ENCODE results near the gene PRRC2A. TPM values are rescaled to one million over a fixed set of nuclear protein-coding genes. Genes with fewer than 3 reads are reported as not detected.

The PRRC2A gene
- total RNA-seq, 4 donors from 2014 or later: 68.8 to 138 (median 89.2) TPM

DNA sequence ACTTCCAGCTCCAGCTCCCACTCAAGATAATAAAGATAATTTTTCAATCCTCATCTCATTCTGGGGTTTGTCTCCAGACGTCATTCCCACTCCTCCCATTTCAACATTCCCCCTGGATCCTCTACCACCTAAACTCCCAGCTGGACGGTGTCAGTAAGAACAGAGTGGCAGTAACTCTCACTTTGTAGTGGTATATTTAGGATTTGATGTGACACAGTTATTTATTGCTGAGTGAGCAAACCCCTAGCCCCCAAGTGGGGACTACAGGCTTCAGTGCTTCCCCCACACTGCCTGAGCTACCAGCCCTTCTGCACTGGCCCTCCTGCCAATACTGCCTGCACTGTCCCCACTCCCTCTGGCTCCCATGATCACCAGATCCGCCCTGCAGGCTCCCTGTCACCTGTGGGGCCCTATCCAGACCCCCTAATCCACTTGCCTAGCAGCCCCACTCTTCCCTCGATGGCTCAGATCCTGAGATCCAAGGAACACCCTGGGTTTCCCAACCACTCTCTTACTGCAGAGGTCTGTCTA, 37.7 kb downstream of the PRRC2A start:
- Histone ChIP-seq H3K27ac (replicated peaks in 1 of 4) (peak overlapping the region in 1 of 4 donors; percentile 20), H3K4me3 (no peak overlapping the region), H3K9me3 (no peaks in the 10 kb centered on the region), H3K27me3 (no peaks in the 10 kb centered on the region), H3K36me3 (peaks cover 0 to 47% (median 36%) of the 10 kb centered on the region in 4 donors), H3K4me1 (peaks cover 53 to 78% (median 62%) of the 10 kb centered on the region in 4 donors)
- 73% methylated on average over 4 of the region's 4 CpGs for WGBS
- no peak for TF ChIP-seq EP300 (IDR thresholded peaks at IDR 0.05)
- TF ChIP-seq, protein P1, sequence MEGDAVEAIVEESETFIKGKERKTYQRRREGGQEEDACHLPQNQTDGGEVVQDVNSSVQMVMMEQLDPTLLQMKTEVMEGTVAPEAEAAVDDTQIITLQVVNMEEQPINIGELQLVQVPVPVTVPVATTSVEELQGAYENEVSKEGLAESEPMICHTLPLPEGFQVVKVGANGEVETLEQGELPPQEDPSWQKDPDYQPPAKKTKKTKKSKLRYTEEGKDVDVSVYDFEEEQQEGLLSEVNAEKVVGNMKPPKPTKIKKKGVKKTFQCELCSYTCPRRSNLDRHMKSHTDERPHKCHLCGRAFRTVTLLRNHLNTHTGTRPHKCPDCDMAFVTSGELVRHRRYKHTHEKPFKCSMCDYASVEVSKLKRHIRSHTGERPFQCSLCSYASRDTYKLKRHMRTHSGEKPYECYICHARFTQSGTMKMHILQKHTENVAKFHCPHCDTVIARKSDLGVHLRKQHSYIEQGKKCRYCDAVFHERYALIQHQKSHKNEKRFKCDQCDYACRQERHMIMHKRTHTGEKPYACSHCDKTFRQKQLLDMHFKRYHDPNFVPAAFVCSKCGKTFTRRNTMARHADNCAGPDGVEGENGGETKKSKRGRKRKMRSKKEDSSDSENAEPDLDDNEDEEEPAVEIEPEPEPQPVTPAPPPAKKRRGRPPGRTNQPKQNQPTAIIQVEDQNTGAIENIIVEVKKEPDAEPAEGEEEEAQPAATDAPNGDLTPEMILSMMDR (IDR thresholded peaks at IDR 0.05): no peak
- TF ChIP-seq POLR2A (IDR thresholded peaks at IDR 0.05; ENCODE audit: low read depth): no peak
- no peak for TF ChIP-seq POLR2AphosphoS5 (IDR thresholded peaks at IDR 0.05)
- DNase-seq (ENCODE audit: extremely low spot score): no peak
- intact Hi-C loops (cut with DNase I): no loop called here

DNA sequence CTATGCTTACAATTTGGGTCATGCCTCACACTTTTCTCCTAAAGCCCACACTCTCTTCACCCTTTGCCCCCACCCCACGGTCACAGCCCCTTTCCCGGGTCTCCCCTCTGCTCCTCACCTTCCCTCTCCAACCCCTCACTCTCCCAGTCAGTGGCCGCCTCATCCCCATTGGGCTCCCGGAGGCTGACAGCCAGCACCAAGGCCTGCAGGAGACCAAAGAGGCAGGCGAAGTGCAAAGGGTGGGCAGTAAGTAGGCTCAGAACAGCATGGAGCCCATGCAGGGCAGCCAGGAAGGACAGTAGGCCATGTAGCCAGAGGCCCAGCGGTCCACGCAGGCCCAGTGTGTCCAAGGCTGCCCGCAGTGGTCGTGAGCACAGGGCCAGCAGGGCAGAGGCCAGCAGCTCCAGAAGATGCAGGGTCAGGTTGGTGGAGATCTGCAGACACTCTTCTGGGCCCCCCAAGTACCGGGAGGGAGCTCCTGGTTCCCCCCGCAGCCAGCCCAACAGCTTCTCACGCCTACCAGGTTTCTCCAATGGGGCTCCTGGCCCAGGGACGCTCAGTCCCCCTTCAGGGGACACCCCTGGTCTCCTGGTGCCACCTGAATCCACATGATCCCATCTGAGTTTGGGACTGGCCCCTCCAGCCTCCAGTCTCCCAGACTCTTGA, 38.6 kb downstream of the PRRC2A start:
- DNase-seq (ENCODE audit: extremely low spot score): no peak
- H3K36me3 ChIP-seq: peaks cover 0 to 48% (median 38%) of the 10 kb centered on the region in 4 donors
- TF ChIP-seq EP300 (IDR thresholded peaks at IDR 0.05): no peak
- TF ChIP-seq POLR2AphosphoS5 (IDR thresholded peaks at IDR 0.05): no peak
- TF ChIP-seq, protein P1 (IDR thresholded peaks at IDR 0.05): no peak
- no peak for TF ChIP-seq POLR2A (IDR thresholded peaks at IDR 0.05; ENCODE audit: low read depth)
- H3K27me3 ChIP-seq: no peaks in the 10 kb centered on the region
- H3K27ac ChIP-seq (replicated peaks in 1 of 4): peak overlapping the region; percentile 84 to 99 (median 89)
- H3K4me1 ChIP-seq: peaks cover 56 to 78% (median 64%) of the 10 kb centered on the region in 4 donors
- intact Hi-C loops (cut with DNase I): no loop called here
- peak overlapping the region; percentile 68 to 91 (median 70) for H3K4me3 ChIP-seq
- H3K9me3 ChIP-seq: no peaks in the 10 kb centered on the region
- 82% methylated on average over 12 of the region's 13 CpGs for WGBS

DNA sequence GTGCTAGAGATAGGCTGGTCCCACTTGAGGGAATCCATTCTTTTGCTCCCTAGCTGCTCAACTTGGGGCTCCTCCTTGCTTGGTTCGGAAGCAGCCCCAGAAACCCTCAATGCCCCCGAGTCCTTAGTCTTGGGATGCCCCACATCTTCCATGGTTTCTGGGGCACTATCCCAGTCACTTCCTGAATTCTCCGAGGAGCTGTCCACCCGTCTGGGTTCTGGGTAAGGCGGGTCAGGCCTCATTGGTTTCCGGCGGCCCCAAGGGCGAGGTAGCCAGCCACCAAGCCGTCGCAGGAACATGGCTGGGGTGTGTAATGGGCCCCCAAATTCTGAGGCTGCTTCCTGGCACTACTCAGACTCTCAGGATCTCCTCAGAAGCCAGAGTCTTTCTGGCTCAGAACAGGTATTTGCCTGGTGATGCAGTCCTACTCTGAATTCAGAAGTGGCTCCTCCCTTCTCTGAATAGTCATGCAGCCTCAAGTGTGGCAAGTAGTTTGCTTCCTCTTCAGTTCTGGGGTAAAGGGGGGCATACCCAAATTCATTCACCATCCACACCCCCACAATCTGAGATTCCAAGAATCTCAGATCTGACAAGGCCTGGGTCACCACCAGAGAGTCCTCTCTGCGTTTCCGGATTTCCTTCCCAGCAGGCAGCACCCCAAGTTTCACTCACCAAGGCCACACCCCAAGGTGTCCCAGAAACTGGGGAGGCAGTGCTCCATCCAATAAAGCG, 39.3 kb downstream of the PRRC2A start:
- DNase-seq (ENCODE audit: extremely low spot score): no peak
- 45% methylated on average over 4 of the region's 13 CpGs for WGBS
- peaks cover 0 to 48% (median 38%) of the 10 kb centered on the region in 4 donors for H3K36me3 ChIP-seq
- no peak for TF ChIP-seq POLR2A (IDR thresholded peaks at IDR 0.05; ENCODE audit: low read depth)
- TF ChIP-seq POLR2AphosphoS5 (IDR thresholded peaks at IDR 0.05): no peak
- no peak for TF ChIP-seq EP300 (IDR thresholded peaks at IDR 0.05)
- TF ChIP-seq, protein P1 (IDR thresholded peaks at IDR 0.05): no peak
- peaks cover 60 to 83% (median 66%) of the 10 kb centered on the region in 4 donors for H3K4me1 ChIP-seq
- no peaks in the 10 kb centered on the region for H3K9me3 ChIP-seq
- peak overlapping the region; percentile 84 to 99 (median 89) for H3K27ac ChIP-seq (replicated peaks in 1 of 4)
- peak overlapping the region; percentile 68 to 91 (median 70) for H3K4me3 ChIP-seq
- H3K27me3 ChIP-seq: no peaks in the 10 kb centered on the region
- intact Hi-C loops (cut with DNase I): no loop called here

DNA sequence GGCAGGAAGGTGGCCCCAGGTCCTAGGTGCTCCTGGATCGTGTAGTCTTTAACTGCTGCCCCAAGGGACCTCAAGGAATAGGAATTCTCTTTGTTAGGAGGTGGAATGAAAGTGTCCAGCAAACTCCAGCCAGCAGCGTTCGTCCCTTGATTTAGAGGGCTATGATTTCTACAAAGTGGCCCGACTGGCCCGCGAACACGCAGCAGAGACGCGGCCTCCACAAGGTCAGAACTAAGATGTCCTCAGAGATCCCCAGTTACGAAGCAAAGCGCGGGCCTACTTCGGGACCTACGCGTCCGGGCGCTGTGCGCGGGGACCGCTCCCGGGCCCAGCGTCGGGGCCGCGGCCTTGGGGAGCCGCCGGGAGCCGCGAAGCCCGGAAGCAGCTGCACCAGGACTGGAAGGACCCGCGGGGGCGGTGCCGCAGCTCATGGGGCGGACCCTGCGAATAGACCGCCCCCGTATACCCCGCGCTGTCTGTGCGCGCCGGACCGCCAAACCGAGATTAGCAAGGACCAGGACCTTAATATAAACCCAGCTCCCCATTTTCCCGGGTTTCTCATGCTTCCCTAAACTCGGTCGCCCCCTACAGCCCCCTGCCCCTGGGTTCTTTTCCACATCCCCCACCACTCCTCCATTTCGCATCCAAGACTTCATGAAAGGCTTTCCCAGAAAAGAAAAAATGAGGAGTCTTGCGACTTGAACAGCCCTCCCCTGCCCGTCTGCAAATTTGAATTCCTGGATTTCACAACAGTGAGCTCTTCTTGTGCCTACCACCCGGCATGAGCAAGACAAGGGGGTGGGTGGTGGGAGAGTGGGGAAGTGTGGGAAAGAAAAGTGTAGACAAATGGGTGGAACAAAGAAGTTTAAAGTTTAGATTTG, 40.1 kb downstream of the PRRC2A start, which contains the start of gene C6orf47:
Gene C6orf47, minus strand, starts transcription at position 398 of the 881 bp plus-strand sequence. CDS start 831 bp downstream, outside the sequence.
- Histone ChIP-seq H3K4me3 (peak within 1 kb of the TSS; percentile 68 to 91 (median 70)), H3K9me3 (no peaks in the 10 kb centered on the region), H3K36me3 (peaks cover 0 to 45% (median 36%) of the 10 kb centered on the region in 4 donors), H3K4me1 (peaks cover 57 to 82% (median 66%) of the 10 kb centered on the region in 4 donors), H3K27ac (replicated peaks in 1 of 4) (peak within 1 kb of the TSS; percentile 84 to 99 (median 89)), H3K27me3 (no peaks in the 10 kb centered on the region)
- peak; percentile 88 to 96 for TF ChIP-seq POLR2AphosphoS5 (IDR thresholded peaks at IDR 0.05)
- TF ChIP-seq POLR2A (IDR thresholded peaks at IDR 0.05; ENCODE audit: low read depth): peak; percentile 89
- TF ChIP-seq, protein P1 (IDR thresholded peaks at IDR 0.05): no peak
- no peak for TF ChIP-seq EP300 (IDR thresholded peaks at IDR 0.05)
- WGBS: 0% methylated on average over 28 of the region's 52 CpGs
- intact Hi-C loops (cut with DNase I): no loop called here
- peak; percentile 95 for DNase-seq (ENCODE audit: extremely low spot score)

Measured in esophagus muscularis mucosa (tissue), 4 donors.